ENCODE measurements around the gene DDX39B. TPM values are rescaled to one million over a fixed set of nuclear protein-coding genes. Genes with fewer than 3 reads are reported as not detected.

The DDX39B gene
- total and polyA plus RNA-seq, 12 donors = 155 to 969 (median 298) TPM

DNA sequence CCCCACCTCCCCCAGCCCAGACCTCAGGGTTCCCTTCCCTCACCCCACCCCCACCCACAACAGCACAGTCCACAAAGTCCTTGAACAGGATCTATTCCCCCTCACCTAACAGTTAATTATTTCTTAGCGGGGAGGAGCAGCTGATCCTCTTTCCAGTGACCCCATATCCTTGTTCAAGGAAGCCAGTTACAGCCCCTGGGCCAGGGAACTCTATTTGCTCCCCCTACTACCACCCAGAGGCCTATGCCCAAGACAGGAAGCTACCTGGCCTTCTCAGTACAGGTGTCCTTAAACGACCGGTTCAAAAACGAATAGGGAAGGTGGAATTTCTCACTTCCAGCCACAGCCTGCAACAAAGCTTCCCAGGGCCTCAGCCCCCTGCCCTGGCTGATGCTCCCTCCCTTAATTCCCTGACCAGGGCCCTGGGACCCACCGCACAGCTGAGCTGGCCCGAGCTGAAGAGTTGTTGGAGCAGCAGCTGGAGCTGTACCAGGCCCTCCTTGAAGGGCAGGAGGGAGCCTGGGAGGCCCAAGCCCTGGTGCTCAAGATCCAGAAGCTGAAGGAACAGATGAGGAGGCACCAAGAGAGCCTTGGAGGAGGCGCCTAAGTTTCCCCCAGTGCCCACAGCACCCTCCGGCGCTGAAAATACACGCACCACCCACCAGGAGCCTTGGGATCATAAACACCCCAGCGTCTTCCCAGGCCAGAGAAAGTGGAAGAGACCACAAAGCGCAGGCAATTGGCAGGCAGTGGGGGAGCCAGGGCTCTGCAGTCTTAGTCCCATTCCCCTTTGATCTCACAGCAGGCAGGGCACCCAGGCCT, 12.3 kb downstream of the DDX39B start:
- H3K36me3 ChIP-seq (replicated peaks in 1 of 2) = peaks cover 0 to 47% of the 10 kb centered on the region in 2 donors

DNA sequence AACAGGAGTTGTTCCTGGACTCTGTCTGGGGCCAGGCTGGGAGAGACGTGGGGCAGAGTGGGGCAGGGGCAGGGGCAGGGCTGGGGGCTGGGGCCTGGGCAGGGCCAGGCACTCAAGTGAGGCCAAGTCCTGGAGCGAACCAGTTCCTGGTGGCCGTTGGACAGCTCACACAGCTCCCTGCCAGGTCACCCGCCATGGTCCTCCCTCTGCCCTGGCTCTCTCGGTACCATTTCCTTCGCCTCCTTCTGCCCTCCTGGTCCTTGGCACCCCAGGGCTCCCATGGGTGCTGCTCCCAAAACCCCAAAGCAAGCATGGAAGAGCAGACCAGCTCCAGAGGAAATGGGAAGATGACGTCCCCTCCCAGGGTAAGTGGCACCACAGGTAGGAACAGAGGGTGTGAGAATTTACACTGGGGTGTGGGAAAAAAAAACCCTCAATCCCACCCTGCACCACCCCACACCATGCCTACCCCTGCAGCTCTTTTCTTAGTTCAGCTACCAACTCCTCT, 12.9 kb downstream of the DDX39B start, which contains the start of gene MCCD1:
MCCD1 (plus strand) TSS at position 142 of the 508 bp plus-strand sequence; CDS start at position 195, 53 bp downstream.
- peaks cover 3 to 4% of the 10 kb centered on the region in 2 donors for H3K4me1 ChIP-seq (replicated peaks in 1 of 2)
- TF ChIP-seq POLR2A (IDR thresholded peaks at IDR 0.05) = no peak
- H3K4me3 ChIP-seq = no peak within 1 kb of the TSS
- H3K27ac ChIP-seq = no peak within 1 kb of the TSS
- no peak for DNase-seq
- H3K27me3 ChIP-seq = no peaks in the 10 kb centered on the region
- intact Hi-C loops (cut with DNase I) = no loop called here
- H3K9me3 ChIP-seq (replicated peaks in 1 of 3) = no peaks in the 10 kb centered on the region
- H3K36me3 ChIP-seq (replicated peaks in 1 of 2) = peaks cover 0 to 40% of the 10 kb centered on the region in 2 donors
- WGBS, 4 donors = 65 to 89% (median 68%) methylated on average over 3 to 7 of the region's 7 CpGs

More for the DNA sequence above, 12.3 kb downstream of the DDX39B start:
- peaks cover 3 to 4% of the 10 kb centered on the region in 2 donors for H3K4me1 ChIP-seq (replicated peaks in 1 of 2)
- WGBS, 4 donors = 43 to 48% (median 45%) methylated on average over 10 to 12 of the region's 12 CpGs
- no peak overlapping the region for H3K4me3 ChIP-seq
- H3K9me3 ChIP-seq (replicated peaks in 1 of 3) = no peaks in the 10 kb centered on the region
- peak in 1 of 7 donors; percentile 8 for DNase-seq
- TF ChIP-seq, protein P1, sequence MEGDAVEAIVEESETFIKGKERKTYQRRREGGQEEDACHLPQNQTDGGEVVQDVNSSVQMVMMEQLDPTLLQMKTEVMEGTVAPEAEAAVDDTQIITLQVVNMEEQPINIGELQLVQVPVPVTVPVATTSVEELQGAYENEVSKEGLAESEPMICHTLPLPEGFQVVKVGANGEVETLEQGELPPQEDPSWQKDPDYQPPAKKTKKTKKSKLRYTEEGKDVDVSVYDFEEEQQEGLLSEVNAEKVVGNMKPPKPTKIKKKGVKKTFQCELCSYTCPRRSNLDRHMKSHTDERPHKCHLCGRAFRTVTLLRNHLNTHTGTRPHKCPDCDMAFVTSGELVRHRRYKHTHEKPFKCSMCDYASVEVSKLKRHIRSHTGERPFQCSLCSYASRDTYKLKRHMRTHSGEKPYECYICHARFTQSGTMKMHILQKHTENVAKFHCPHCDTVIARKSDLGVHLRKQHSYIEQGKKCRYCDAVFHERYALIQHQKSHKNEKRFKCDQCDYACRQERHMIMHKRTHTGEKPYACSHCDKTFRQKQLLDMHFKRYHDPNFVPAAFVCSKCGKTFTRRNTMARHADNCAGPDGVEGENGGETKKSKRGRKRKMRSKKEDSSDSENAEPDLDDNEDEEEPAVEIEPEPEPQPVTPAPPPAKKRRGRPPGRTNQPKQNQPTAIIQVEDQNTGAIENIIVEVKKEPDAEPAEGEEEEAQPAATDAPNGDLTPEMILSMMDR (IDR thresholded peaks at IDR 0.05) = no peak
- TF ChIP-seq POLR2A (IDR thresholded peaks at IDR 0.05) = no peak
- intact Hi-C loops (cut with DNase I) = no loop called here
- H3K27ac ChIP-seq = no peak overlapping the region
- no peaks in the 10 kb centered on the region for H3K27me3 ChIP-seq

DNA sequence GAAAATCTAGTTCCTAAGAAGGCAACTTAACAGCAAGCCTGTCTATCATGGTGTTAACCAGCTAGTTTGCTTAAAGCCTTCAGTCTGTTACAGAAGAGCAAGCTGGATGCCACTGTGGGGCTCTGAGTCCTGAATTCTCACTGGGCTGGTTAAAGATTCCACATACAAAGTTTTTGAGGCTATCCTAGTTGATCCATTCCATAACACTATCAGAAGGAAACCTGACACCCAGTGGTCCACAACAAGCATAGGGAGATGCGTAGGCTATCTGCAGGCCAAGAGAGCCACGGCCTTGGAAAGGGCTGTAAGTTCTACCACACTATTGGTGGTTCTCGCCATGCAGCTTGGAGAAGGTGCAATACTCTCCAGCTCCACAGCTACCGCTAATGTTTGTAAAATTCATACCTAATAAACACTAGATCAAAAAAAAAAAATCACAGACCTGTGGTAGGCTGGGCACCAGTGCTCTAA, 13.5 kb downstream of the DDX39B start:
- no peak overlapping the region for H3K4me3 ChIP-seq
- H3K27ac ChIP-seq = no peak overlapping the region
- H3K4me1 ChIP-seq (replicated peaks in 1 of 2) = peaks cover 3 to 4% of the 10 kb centered on the region in 2 donors
- TF ChIP-seq POLR2A (IDR thresholded peaks at IDR 0.05) = no peak
- TF ChIP-seq, protein P1 (IDR thresholded peaks at IDR 0.05) = no peak
- 86 to 97% (median 88%) methylated on average over 3 to 4 of the region's 4 CpGs for WGBS, 4 donors
- no peak for DNase-seq
- H3K36me3 ChIP-seq (replicated peaks in 1 of 2) = peaks cover 0 to 35% of the 10 kb centered on the region in 2 donors
- no peaks in the 10 kb centered on the region for H3K9me3 ChIP-seq (replicated peaks in 1 of 3)
- H3K27me3 ChIP-seq = no peaks in the 10 kb centered on the region
- intact Hi-C loops (cut with DNase I) = no loop called here

DNA sequence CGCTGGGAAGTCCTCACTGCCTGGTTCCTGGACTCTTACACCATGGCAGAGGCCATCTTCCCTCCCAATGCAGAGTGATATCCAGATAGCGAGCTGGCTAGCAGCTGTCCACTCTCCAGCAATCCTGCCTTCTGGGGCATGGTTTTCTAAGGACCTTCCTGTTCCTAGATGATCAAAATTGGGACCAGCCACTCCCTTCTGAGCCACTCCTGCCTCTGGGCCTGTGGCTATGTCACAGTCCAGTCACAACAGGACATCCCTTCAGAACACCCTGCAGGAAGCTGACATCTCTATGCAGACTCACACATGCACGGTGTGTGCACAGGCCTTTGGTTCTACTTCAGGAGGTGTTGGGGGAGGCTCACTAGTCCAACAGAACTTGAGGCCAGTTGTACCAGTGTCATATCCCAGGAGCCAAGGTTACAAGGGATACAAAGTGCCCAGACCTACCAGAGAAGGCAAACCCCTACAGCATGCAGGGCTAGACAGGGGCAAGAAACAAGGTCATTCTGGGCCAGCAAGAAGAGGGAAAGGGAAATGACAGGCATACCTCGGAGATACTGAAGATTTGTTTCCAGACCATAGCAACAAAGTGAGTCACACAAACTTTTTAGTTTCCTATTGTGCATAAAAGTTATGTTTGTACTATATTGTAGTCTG, 15.7 kb downstream of the DDX39B start:
- Histone ChIP-seq H3K4me1 (replicated peaks in 1 of 2) (peaks cover 0 to 4% of the 10 kb centered on the region in 2 donors), H3K27ac (peak overlapping the region in 1 of 5 donors; percentile 49), H3K9me3 (replicated peaks in 1 of 3) (no peaks in the 10 kb centered on the region), H3K4me3 (no peak overlapping the region), H3K27me3 (no peaks in the 10 kb centered on the region), H3K36me3 (replicated peaks in 1 of 2) (peaks cover 0 to 13% of the 10 kb centered on the region in 2 donors)
- intact Hi-C loops (cut with DNase I) = no loop called here
- TF ChIP-seq, protein P1 (IDR thresholded peaks at IDR 0.05) = no peak
- TF ChIP-seq POLR2A (IDR thresholded peaks at IDR 0.05) = no peak
- peak in 1 of 7 donors; percentile 6 for DNase-seq
- WGBS, 4 donors = 51 to 68% (median 58%) methylated on average over 4 of the region's 4 CpGs
